ENCODE results near the gene SHISA8.

DNA sequence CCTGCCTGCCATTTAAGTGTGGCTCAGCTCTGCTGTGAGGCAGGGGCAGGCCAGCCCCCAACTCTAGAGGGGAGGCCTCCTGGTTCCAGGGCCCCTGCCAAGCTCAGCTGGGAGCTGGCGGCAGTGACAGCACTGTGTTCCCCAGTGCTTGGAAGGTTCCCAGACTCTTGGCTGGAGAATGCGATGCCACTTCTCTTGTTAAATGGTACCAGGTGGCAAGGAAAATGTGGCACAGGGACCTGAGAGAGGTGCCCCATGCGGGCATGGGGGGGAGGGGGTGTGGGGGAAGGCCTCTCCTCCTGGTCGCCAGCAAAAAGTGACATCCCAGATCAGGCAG lies 20.1 kb upstream of the SHISA8 start:
- TF ChIP-seq, protein P1, sequence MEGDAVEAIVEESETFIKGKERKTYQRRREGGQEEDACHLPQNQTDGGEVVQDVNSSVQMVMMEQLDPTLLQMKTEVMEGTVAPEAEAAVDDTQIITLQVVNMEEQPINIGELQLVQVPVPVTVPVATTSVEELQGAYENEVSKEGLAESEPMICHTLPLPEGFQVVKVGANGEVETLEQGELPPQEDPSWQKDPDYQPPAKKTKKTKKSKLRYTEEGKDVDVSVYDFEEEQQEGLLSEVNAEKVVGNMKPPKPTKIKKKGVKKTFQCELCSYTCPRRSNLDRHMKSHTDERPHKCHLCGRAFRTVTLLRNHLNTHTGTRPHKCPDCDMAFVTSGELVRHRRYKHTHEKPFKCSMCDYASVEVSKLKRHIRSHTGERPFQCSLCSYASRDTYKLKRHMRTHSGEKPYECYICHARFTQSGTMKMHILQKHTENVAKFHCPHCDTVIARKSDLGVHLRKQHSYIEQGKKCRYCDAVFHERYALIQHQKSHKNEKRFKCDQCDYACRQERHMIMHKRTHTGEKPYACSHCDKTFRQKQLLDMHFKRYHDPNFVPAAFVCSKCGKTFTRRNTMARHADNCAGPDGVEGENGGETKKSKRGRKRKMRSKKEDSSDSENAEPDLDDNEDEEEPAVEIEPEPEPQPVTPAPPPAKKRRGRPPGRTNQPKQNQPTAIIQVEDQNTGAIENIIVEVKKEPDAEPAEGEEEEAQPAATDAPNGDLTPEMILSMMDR (IDR thresholded peaks at IDR 0.05): no peak
- TF ChIP-seq POLR2A (IDR thresholded peaks at IDR 0.05): no peak
- no peak for TF ChIP-seq POLR2AphosphoS5 (IDR thresholded peaks at IDR 0.05; ENCODE audit: insufficient read depth in 1 of 2, low read depth in 1 of 2)

Measured in vagina (tissue), 2 donors.